Panc1 (cell line): ENCODE measurements around the gene LIPK. TPM values are rescaled to one million over a fixed set of nuclear protein-coding genes. Genes with fewer than 3 reads are reported as not detected.

Experiments used
- ATAC-seq: fragments of 200-7000 bp; cut with Tn5 transposase; 2 replicates; pipeline ENCODE4 v1.9.1; 2020; ENCODE audit warnings: mild to moderate bottlenecking, moderate library complexity
- BruUV-seq: library from RNA; stranded (reverse); fragments of 400-500 nt; replicated peaks from 2 replicates; lab custom pipeline; 2021; lab: Mats Ljungman, UMichigan
- CTCF ChIA-PET: fragments of 300-600 bp; sonication (Branson Sonifier 250); formaldehyde crosslinking; loops from one replicate; lab custom pipeline; 2022; ENCODE audit warnings: antibody characterized with exemption; lab: Charles Lee
- POLR2A ChIA-PET: fragments of 300-600 bp; sonication (Branson Sonifier 250); formaldehyde crosslinking; loops from one replicate; lab custom pipeline; 2022; ENCODE audit warnings: antibody characterized with exemption; lab: Charles Lee
- DNase-seq: peaks from one replicate; pipeline ENCODE4 v3.0.0-alpha.2; 2010; ENCODE audit warnings: low read depth, low spot score
- H3K27ac ChIP-seq: 2 replicates; pipeline ENCODE4 v1.5.1; 2011; ENCODE audit warnings: mild to moderate bottlenecking, low read length, inconsistent platforms
- H3K27me3 ChIP-seq: fragments of 200-500 bp; sonication (Bioruptor generic); 2 replicates; pipeline ENCODE4 v1.6.0; 2014; ENCODE audit warnings: low read length, inconsistent platforms; ENCODE audit not compliant: control insufficient read depth, insufficient read depth
- H3K36me3 ChIP-seq: fragments of 200-500 bp; sonication (Bioruptor generic); 2 replicates; pipeline ENCODE4 v1.5.1; 2014; ENCODE audit warnings: inconsistent platforms, mild to moderate bottlenecking, low read length, moderate library complexity; ENCODE audit not compliant: control insufficient read depth, insufficient read depth
- H3K4me1 ChIP-seq: 2 replicates; pipeline ENCODE4 v1.5.1; 2011; ENCODE audit warnings: inconsistent platforms, mild to moderate bottlenecking, low read length, moderate library complexity; ENCODE audit not compliant: control insufficient read depth, insufficient read depth
- H3K4me3 ChIP-seq, 2 experiments: 2 replicates each; pipeline ENCODE4 v1.5.1; 2011 to 2012; ENCODE audit warnings: low read depth in 2 of 2, low read length in 2 of 2, mild to moderate bottlenecking in 2 of 2, inconsistent platforms in 1 of 2, moderate library complexity in 1 of 2
- H3K9me3 ChIP-seq: fragments of 200-500 bp; sonication (Bioruptor generic); 2 replicates; pipeline ENCODE4 v1.5.1; 2014; ENCODE audit warnings: low read depth, mild to moderate bottlenecking, inconsistent platforms, low read length, moderate library complexity; ENCODE audit not compliant: control insufficient read depth, insufficient read depth
- CTCF ChIP-seq: fragments of 450-650 bp; IDR thresholded peaks from 2 replicates; pipeline ENCODE4 v1.5.1; 2017; ENCODE audit warnings: mild to moderate bottlenecking
- POLR2AphosphoS5 ChIP-seq: IDR thresholded peaks from 2 replicates; pipeline ENCODE4 v1.6.1; 2012; ENCODE audit warnings: mild to moderate bottlenecking, low read depth, low read length, moderate library complexity
- REST ChIP-seq, 2 experiments: IDR thresholded peaks; 2 replicates each; pipeline ENCODE4 v1.6.1; 2011 to 2012; ENCODE audit warnings: low read depth in 2 of 2, control low read depth in 1 of 2, low read length in 1 of 2, mild to moderate bottlenecking in 1 of 2, moderate library complexity in 1 of 2; ENCODE audit not compliant: insufficient read depth in 1 of 2
- SIN3A ChIP-seq: IDR thresholded peaks from 2 replicates; pipeline ENCODE4 v1.6.1; 2012; ENCODE audit warnings: low read depth, mild to moderate bottlenecking, low read length, moderate library complexity, borderline replicate concordance; ENCODE audit not compliant: insufficient read depth
- TCF7L2 ChIP-seq: IDR thresholded peaks from 2 replicates; pipeline ENCODE4 v1.6.1; 2011; ENCODE audit warnings: mild to moderate bottlenecking, low read depth, low read length, inconsistent platforms
- in situ Hi-C: cut with HindIII; loops from 2 replicates; pipeline ENCODE4 v1.10.0; 2016; ENCODE audit warnings: low sequenced_read_pairs, low pct_unique_long_range_greater_than_20kb
- intact Hi-C: fragments of 100-400 bp; cut with micrococcal nuclease; formaldehyde crosslinking; loops from one replicate; pipeline ENCODE4 v1.10.0; 2022; ENCODE audit not compliant: unreplicated experiment
- total RNA-seq: library from RNA; stranded (reverse); gene quantifications from one replicate; pipeline ENCODE4 v1.2.1, GENCODE V29; 2021; ENCODE audit not compliant: unreplicated experiment

LIPK gene
- total RNA-seq, 1 experiment from 2014 or later = not detected

DNA sequence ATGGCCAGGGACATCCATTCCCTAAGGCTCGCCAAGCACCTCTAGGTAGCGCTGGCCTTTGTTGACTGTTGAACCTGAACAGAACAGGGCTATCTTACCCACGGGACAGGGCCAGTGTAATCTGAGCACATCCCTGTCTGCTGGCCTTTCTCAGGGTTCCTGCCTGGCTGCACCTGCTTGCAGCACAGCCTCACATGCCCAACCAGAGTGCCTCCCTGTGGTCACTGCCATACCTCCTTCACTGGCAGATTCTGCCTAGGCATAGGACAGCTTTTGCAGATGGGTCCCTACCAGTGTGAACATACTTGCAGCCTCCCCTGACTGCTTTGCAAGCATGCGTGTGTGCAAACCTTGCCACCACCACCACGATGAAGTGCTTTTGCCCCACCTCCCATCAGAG lies 38.0 kb downstream of the LIPK start:
- intact Hi-C loops = no loop called here

DNA sequence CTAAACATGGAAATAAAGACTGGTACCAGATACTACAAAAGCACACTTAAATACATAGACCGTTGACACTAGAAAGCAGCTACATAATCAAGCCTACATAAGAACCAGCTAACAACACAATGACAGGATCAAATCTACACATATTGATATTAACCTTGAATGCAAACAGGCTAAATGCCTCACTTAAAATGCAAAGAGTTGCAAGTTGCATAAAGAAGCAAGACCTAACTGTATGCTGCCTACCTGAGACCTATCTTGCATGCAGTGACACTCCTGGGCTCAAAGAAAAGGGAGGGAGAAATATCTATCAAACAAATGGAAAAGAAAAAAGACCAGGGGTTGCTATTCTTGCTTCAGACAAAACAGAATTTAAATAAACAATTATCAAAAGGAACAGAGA lies 39.6 kb downstream of the LIPK start:
- ChIA-PET CTCF (no interaction called here), POLR2A (no interaction called here)
- H3K36me3 ChIP-seq = no peaks in the 10 kb centered on the region
- no peaks in the 10 kb centered on the region for H3K4me1 ChIP-seq
- no TSS peak for BruUV-seq
- no peak overlapping the region for H3K4me3 ChIP-seq
- in situ Hi-C loops = no loop called here
- TF ChIP-seq POLR2AphosphoS5 (no peak), SIN3A (no peak), TCF7L2 (no peak), CTCF (no peak), REST (IDR thresholded peaks at IDR 0.05; ENCODE audit: insufficient read depth in 1 of 2, low read depth in 2 of 2, low read length in 1 of 2) (no peak)
- DNase-seq (no peak), ATAC-seq (no peak)
- H3K9me3 ChIP-seq = no peaks in the 10 kb centered on the region
- no peaks in the 10 kb centered on the region for H3K27me3 ChIP-seq
- no peak overlapping the region for H3K27ac ChIP-seq
- intact Hi-C loops = no loop called here

More for the DNA sequence above, 38.0 kb downstream of the LIPK start:
- TF ChIP-seq REST (IDR thresholded peaks at IDR 0.05; ENCODE audit: insufficient read depth in 1 of 2, low read depth in 2 of 2, low read length in 1 of 2) (no peak), SIN3A (no peak), POLR2AphosphoS5 (no peak), TCF7L2 (no peak), CTCF (no peak)
- no peaks in the 10 kb centered on the region for H3K36me3 ChIP-seq
- no TSS peak for BruUV-seq
- DNase-seq = no peak
- no peak overlapping the region for H3K27ac ChIP-seq
- H3K9me3 ChIP-seq = no peaks in the 10 kb centered on the region
- no peak; the same call in 1 of the 2 replicates for ATAC-seq
- in situ Hi-C loops = no loop called here
- POLR2A ChIA-PET = no interaction called here
- H3K4me3 ChIP-seq = no peak overlapping the region
- no peaks in the 10 kb centered on the region for H3K27me3 ChIP-seq
- CTCF ChIA-PET = no interaction called here
- H3K4me1 ChIP-seq = no peaks in the 10 kb centered on the region
